GM12873 (cell line): ENCODE measurements around the gene SPTAN1.

Experiments used
- CTCF ChIP-seq: IDR thresholded peaks from 2 replicates; pipeline ENCODE4 v1.5.1; 2012; ENCODE audit warnings: low read depth, mild to moderate bottlenecking, moderate library complexity, low read length, control low read depth; ENCODE audit not compliant: insufficient read depth; ENCODE audit errors: missing control alignments

SPTAN1 gene

GRCh38 chr9:128626181-128626580 lies 73.8 kb downstream of the SPTAN1 start:
- no peak for TF ChIP-seq CTCF

DNA sequence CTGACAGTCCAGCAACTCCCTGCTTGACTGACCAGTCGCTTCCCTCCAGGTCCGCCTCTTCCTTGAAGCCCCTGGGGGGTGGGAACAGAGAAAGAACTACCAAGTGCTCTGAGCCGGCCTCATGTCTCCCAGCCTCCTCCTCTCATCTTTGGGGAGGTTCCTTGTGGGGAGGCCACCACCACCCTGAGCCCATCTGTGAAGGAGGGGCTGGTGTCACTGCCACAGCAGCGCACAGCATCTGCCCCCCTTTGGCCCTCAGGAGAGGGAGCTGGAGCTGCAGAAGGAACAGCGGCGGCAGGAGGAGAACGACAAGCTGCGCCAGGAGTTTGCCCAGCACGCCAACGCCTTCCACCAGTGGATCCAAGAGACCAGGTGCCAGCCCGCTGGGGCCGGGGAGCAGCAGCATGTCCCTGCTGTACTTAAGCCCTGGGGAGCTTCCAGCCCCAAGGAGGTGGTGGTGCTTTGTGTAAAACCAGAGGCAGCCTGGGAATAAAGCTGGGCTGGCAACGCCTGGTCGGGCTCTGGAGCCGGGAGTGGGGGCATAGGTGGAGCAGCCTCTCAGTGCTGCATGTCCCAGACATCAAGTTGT lies 74.8 kb downstream of the SPTAN1 start:
- TF ChIP-seq CTCF, result no peak

- TF ChIP-seq CTCF, result no peak
These were observed 75.5 kb downstream of the SPTAN1 start for GRCh38 chr9:128627906-128628305.

DNA sequence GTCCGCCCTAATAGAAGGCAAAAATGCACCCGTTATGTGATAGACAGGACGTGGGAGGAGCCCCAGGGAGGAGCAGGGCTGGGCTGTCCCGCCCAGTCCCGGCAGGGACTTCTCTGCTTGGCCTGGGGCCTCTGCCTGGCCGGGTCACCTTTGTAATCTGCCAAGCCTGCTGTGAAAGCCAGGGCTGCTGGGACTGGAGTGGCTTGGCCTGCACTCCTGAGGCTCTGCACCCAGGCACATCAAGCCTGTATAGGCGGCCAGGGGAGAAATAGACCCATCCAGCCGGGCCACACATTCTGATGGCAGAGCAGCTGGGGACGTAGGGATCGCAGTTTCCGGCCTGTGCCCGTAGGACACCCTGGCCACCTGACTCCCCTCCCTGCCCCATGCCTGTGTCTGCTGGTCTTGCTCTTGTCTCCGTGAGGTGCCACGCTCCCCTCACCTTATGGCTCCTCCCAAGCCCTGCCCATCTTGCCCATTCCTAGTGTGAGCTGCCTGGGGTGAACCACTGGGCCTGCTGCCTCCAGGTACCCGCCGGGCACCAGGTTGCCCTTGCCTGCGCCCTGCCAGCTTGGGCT lies 76.2 kb downstream of the SPTAN1 start:
- no peak for TF ChIP-seq CTCF

GRCh38 chr9:128629136-128629535 lies 76.7 kb downstream of the SPTAN1 start:
- no peak for TF ChIP-seq CTCF

DNA sequence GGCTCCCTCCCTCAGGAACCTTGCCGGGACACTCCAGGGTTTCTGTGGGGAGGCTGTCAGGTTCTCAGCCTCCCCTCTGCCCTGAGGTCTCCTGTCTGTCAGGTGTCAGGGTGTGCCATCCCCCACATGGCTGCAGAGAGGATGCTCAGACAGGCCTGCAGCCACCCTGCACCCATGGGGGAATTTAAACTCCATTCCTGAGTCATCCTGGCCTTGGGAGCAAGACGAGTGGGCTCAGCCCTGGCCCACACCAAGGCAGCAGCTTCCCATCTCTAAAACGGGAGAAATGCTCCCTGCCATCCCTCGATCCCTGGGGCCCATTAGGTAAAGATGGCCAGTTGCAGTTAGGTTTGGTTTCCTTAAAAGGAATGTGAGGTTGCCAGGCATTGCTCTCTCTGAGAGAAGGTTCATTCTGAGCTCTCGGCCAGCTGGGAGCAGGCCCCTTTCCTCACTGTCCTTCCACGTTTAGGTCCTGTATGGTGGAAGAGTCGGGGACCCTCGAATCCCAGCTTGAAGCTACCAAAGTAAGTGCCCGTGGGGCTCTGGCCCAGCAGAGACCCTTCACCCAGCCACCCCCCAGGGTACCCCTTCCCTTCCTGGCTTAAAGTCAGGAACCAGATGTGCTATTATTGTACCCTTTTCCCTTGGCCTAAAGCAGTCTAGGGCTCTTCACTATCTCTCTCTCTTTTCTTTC lies 77.6 kb downstream of the SPTAN1 start:
- no peak for TF ChIP-seq CTCF

- no peak for TF ChIP-seq CTCF
These were observed 79.2 kb downstream of the SPTAN1 start for GRCh38 chr9:128631636-128632035.
